MCF 10A (cell line): Measurements from ENCODE around the gene CALHM1. TPM values are rescaled to one million over a fixed set of nuclear protein-coding genes. Genes with fewer than 3 reads are reported as not detected.

Experiments
- BruUV-seq: library from RNA; stranded (reverse); fragments of 400-500 nt; replicated peaks from 2 replicates; lab custom pipeline; 2021; lab: Mats Ljungman, UMichigan
- CTCF ChIA-PET: fragments of 300-600 bp; sonication (Branson Sonifier 250); formaldehyde crosslinking; extraction: SDS; loops from one replicate; lab custom pipeline; 2021; ENCODE audit warnings: antibody characterized with exemption, inconsistent platforms; lab: Yijun Ruan, JAX
- POLR2A ChIA-PET: fragments of 300-600, 350-650 bp; sonication (Branson Sonifier 250); formaldehyde crosslinking; extraction: SDS; loops from one replicate; lab custom pipeline; 2020; ENCODE audit warnings: antibody characterized with exemption, inconsistent platforms; lab: Yijun Ruan, JAX
- DNase-seq: peaks from one replicate; pipeline ENCODE4 v3.0.0-alpha.2; 2018; ENCODE audit not compliant: unreplicated experiment
- H3K27ac Mint-ChIP-seq: one replicate; pipeline ENCODE4 v1.8.0; 2022; ENCODE audit warnings: mild to moderate bottlenecking, low read depth, mixed read lengths; ENCODE audit not compliant: unreplicated experiment
- H3K27me3 Mint-ChIP-seq: one replicate; pipeline ENCODE4 v1.8.0; 2022; ENCODE audit warnings: mixed read lengths; ENCODE audit not compliant: insufficient read depth, unreplicated experiment
- H3K36me3 Mint-ChIP-seq: one replicate; pipeline ENCODE4 v1.8.0; 2022; ENCODE audit warnings: mild to moderate bottlenecking, moderate library complexity, mixed read lengths; ENCODE audit not compliant: insufficient read depth, unreplicated experiment
- H3K4me1 Mint-ChIP-seq: one replicate; pipeline ENCODE4 v1.8.0; 2022; ENCODE audit warnings: mixed read lengths; ENCODE audit not compliant: insufficient read depth, unreplicated experiment
- H3K4me3 Mint-ChIP-seq: one replicate; pipeline ENCODE4 v1.8.0; 2022; ENCODE audit warnings: mild to moderate bottlenecking, moderate library complexity, mixed read lengths; ENCODE audit not compliant: unreplicated experiment
- H3K9me3 Mint-ChIP-seq: one replicate; pipeline ENCODE4 v1.8.0; 2022; ENCODE audit warnings: mixed read lengths; ENCODE audit not compliant: unreplicated experiment
- CTCF ChIP-seq: fragments of 200-600 bp; IDR thresholded peaks from one replicate; pipeline ENCODE4 v1.8.0; 2022; ENCODE audit warnings: antibody characterized with exemption, mild to moderate bottlenecking; ENCODE audit not compliant: unreplicated experiment
- intact Hi-C: fragments of 100-400 bp; cut with micrococcal nuclease; formaldehyde crosslinking; loops from 2 replicates; pipeline ENCODE4 v1.14.1; 2022
- total RNA-seq: library from RNA; stranded (reverse); gene quantifications from 2 replicates; pipeline ENCODE4 v1.2.3, GENCODE V29; 2022

The CALHM1 gene
- total RNA-seq, 1 experiment from 2014 or later = not detected

- H3K4me1 Mint-ChIP-seq = no peaks in the 10 kb centered on the region
- peaks cover 98% of the 10 kb centered on the region for H3K36me3 Mint-ChIP-seq
- no peaks in the 10 kb centered on the region for H3K9me3 Mint-ChIP-seq
- TF ChIP-seq CTCF = no peak
- BruUV-seq = no TSS peak
- no peak overlapping the region for H3K4me3 Mint-ChIP-seq
- no peak overlapping the region for H3K27ac Mint-ChIP-seq
- no peaks in the 10 kb centered on the region for H3K27me3 Mint-ChIP-seq
- POLR2A ChIA-PET = interaction anchor here (0.6 kb wide), 1 partner anchor 84 kb away, joined by 3 read pairs; no protein-coding TSS in a partner anchor
- intact Hi-C loops = no loop called here
- CTCF ChIA-PET = interaction anchor here (0.7 to 2.1 kb wide), 3 partner anchors 10 to 45 kb away, joined by 3 to 7 read pairs (median 3); no protein-coding TSS in a partner anchor
- DNase-seq = no peak
These were observed 17.5 kb downstream of the CALHM1 start for GRCh38 chr10:103441206-103441605.

GRCh38 chr10:103440416-103440815 is 18.3 kb downstream of the CALHM1 start:
- CTCF ChIA-PET = interaction anchor here (0.7 to 2.1 kb wide), 3 partner anchors 11 to 45 kb away, joined by 3 to 7 read pairs (median 3); no protein-coding TSS in a partner anchor
- BruUV-seq = TSS peak; percentile 34
- intact Hi-C loops = no loop called here

GRCh38 chr10:103439776-103440175 is 18.9 kb downstream of the CALHM1 start:
- intact Hi-C loops = no loop called here

More at GRCh38 chr10:103440416-103440815, 18.3 kb downstream of the CALHM1 start:
- no peak overlapping the region for H3K27ac Mint-ChIP-seq
- H3K4me1 Mint-ChIP-seq = no peaks in the 10 kb centered on the region
- peaks cover 98% of the 10 kb centered on the region for H3K36me3 Mint-ChIP-seq
- H3K9me3 Mint-ChIP-seq = no peaks in the 10 kb centered on the region
- DNase-seq = no peak
- H3K4me3 Mint-ChIP-seq = no peak overlapping the region
- POLR2A ChIA-PET = no interaction called here
- TF ChIP-seq CTCF = no peak
- H3K27me3 Mint-ChIP-seq = no peaks in the 10 kb centered on the region

GRCh38 chr10:103433858-103434257 is 24.8 kb downstream of the CALHM1 start:
- Mint-ChIP-seq H3K27ac (no peak overlapping the region), H3K4me1 (no peaks in the 10 kb centered on the region), H3K27me3 (no peaks in the 10 kb centered on the region), H3K36me3 (peaks cover 98% of the 10 kb centered on the region), H3K4me3 (no peak overlapping the region), H3K9me3 (no peaks in the 10 kb centered on the region)
- CTCF ChIA-PET = interaction anchor here (0.8 to 2.1 kb wide), 2 partner anchors 17 to 252 kb away, joined by 3 to 8 read pairs; no protein-coding TSS in a partner anchor
- POLR2A ChIA-PET = interaction anchor here (0.6 to 1.3 kb wide), 4 partner anchors 8 to 59 kb away, joined by 3 read pairs; partner anchors contain the start of genes ATP5MK and PDCD11
- DNase-seq = no peak
- intact Hi-C loops = no loop called here
- BruUV-seq = no TSS peak
- no peak for TF ChIP-seq CTCF

More at GRCh38 chr10:103439776-103440175, 18.9 kb downstream of the CALHM1 start:
- ChIA-PET POLR2A (interaction anchor here (0.8 kb wide), 1 partner anchor 26 kb away, joined by 3 read pairs; no protein-coding TSS in a partner anchor), CTCF (interaction anchor here (2.1 kb wide), 1 partner anchor 46 kb away, joined by 7 read pairs; no protein-coding TSS in a partner anchor)
- Mint-ChIP-seq H3K4me3 (no peak overlapping the region), H3K27ac (no peak overlapping the region), H3K27me3 (no peaks in the 10 kb centered on the region), H3K4me1 (no peaks in the 10 kb centered on the region), H3K9me3 (no peaks in the 10 kb centered on the region), H3K36me3 (peaks cover 98% of the 10 kb centered on the region)
- no TSS peak for BruUV-seq
- DNase-seq = no peak
- TF ChIP-seq CTCF = no peak
